ENCODE results near the gene C4orf51.

DNA sequence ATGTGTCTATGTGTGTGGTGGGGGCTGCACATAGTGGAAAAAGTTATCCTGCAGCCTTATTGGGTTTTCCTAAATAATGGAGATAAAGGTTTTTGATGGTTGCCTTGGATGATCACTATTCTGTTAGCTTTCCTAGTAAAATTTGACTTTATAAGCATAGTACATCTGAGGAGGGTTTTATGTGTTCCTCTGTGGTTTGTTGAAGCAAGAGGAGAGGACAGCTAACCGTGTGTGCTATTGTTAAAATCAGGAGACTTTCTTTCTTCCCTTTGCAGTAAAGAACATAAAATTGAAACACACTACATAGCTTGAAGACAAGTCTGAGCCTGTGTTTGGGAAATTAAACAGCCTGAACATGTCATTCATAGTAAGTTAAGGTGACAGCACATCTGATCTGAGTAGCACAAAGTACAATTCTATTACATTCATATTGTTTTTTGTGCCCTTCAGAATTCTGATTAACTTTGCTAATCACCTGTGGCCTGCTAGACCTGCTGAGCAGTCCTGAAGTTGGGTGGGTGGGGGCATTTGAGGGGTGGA is 36.8 kb downstream of the C4orf51 start:
- TF ChIP-seq CEBPB (IDR thresholded peaks at IDR 0.05; ENCODE audit: low read depth, low read length) (no peak), POLR2A (IDR thresholded peaks at IDR 0.05; ENCODE audit: control extremely low read depth in 1 of 2, low read depth in 2 of 2, low read length in 2 of 2) (no peak), RFX5 (IDR thresholded peaks at IDR 0.05; ENCODE audit: borderline replicate concordance, low read depth, low read length) (no peak), SIN3A (conservative IDR thresholded peaks at IDR 0.05 in 1 of 2, IDR thresholded peaks at IDR 0.05 in 1 of 2; ENCODE audit: low read depth in 1 of 2, low read length in 2 of 2) (no peak), EZH2 (IDR thresholded peaks at IDR 0.05; ENCODE audit: low read depth, low read length, severe bottlenecking) (no peak), RXRA (IDR thresholded peaks at IDR 0.05; ENCODE audit: insufficient read depth, low read depth, low read length) (no peak), SUZ12 (IDR thresholded peaks at IDR 0.05; ENCODE audit: low read length) (no peak), RAD21 (IDR thresholded peaks at IDR 0.05 in 1 of 2, conservative IDR thresholded peaks at IDR 0.05 in 1 of 2; ENCODE audit: low read depth in 2 of 2, low read length in 2 of 2) (no peak), POLR2AphosphoS5 (IDR thresholded peaks at IDR 0.05; ENCODE audit: low read depth, low read length) (no peak)
- TF ChIP-seq, protein P1, sequence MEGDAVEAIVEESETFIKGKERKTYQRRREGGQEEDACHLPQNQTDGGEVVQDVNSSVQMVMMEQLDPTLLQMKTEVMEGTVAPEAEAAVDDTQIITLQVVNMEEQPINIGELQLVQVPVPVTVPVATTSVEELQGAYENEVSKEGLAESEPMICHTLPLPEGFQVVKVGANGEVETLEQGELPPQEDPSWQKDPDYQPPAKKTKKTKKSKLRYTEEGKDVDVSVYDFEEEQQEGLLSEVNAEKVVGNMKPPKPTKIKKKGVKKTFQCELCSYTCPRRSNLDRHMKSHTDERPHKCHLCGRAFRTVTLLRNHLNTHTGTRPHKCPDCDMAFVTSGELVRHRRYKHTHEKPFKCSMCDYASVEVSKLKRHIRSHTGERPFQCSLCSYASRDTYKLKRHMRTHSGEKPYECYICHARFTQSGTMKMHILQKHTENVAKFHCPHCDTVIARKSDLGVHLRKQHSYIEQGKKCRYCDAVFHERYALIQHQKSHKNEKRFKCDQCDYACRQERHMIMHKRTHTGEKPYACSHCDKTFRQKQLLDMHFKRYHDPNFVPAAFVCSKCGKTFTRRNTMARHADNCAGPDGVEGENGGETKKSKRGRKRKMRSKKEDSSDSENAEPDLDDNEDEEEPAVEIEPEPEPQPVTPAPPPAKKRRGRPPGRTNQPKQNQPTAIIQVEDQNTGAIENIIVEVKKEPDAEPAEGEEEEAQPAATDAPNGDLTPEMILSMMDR (IDR thresholded peaks at IDR 0.05; ENCODE audit: control extremely low read depth in 1 of 3, insufficient read depth in 1 of 3, low read depth in 1 of 3, low read length in 3 of 3): no peak
- TF ChIP-seq, protein P2, sequence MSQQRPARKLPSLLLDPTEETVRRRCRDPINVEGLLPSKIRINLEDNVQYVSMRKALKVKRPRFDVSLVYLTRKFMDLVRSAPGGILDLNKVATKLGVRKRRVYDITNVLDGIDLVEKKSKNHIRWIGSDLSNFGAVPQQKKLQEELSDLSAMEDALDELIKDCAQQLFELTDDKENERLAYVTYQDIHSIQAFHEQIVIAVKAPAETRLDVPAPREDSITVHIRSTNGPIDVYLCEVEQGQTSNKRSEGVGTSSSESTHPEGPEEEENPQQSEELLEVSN (IDR thresholded peaks at IDR 0.05): no peak
- TF ChIP-seq, protein P3, sequence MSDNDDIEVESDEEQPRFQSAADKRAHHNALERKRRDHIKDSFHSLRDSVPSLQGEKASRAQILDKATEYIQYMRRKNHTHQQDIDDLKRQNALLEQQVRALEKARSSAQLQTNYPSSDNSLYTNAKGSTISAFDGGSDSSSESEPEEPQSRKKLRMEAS (IDR thresholded peaks at IDR 0.05): no peak

Measured in H1 (cell line).